IMR-90 (cell line): ENCODE results near the gene CDH2. TPM values are rescaled to one million over a fixed set of nuclear protein-coding genes. Genes with fewer than 3 reads are reported as not detected.
A peak's percentile ranks its signal among the peaks of the same experiment; 100 is the strongest.

Experiments
- ATAC-seq: fragments of 200-7000 bp; cut with Tn5 transposase; 2 replicates; pipeline ENCODE4 v1.9.1; 2020; ENCODE audit warnings: low read depth, mild to moderate bottlenecking, moderate library complexity
- BruUV-seq: library from RNA; stranded (reverse); fragments of 400-500 nt; replicated peaks from 2 replicates; lab custom pipeline; 2021; lab: Mats Ljungman, UMichigan
- CTCF ChIA-PET: fragments of 300-600 bp; formaldehyde crosslinking; extraction: SDS; loops from one replicate; lab custom pipeline; 2021; ENCODE audit warnings: antibody characterized with exemption; lab: Yijun Ruan, JAX
- POLR2A ChIA-PET: fragments of 300-600 bp; sonication (Branson Sonifier 250); formaldehyde crosslinking; loops from one replicate; lab custom pipeline; 2022; ENCODE audit warnings: antibody characterized with exemption; ENCODE audit not compliant: unreplicated experiment; lab: Charles Lee
- DNase-seq: peaks from one replicate; pipeline ENCODE4 v3.0.0; 2013
- H2AFZ ChIP-seq: replicated peaks from 2 replicates; pipeline ENCODE3; 2013; ENCODE audit warnings: low read length, mild to moderate bottlenecking; ENCODE audit not compliant: poor library complexity
- H2AK5ac ChIP-seq: 2 replicates; pipeline ENCODE4 v1.6.1; 2013; ENCODE audit warnings: low read depth, low read length, inconsistent platforms
- H2AK9ac ChIP-seq: replicated peaks from 2 replicates; pipeline ENCODE3; 2013; ENCODE audit warnings: mild to moderate bottlenecking, low read depth, low read length, moderate library complexity; ENCODE audit not compliant: poor library complexity
- H2BK120ac ChIP-seq: 2 replicates; pipeline ENCODE4 v1.6.1; 2013; ENCODE audit warnings: low read depth, low read length, inconsistent platforms
- H2BK15ac ChIP-seq: 3 replicates; pipeline ENCODE4 v1.6.1; 2013; ENCODE audit warnings: low read depth, low read length, inconsistent platforms
- H2BK20ac ChIP-seq: 2 replicates; pipeline ENCODE4 v1.6.1; 2013; ENCODE audit warnings: low read depth, mild to moderate bottlenecking, inconsistent platforms, low read length, moderate library complexity
- H2BK5ac ChIP-seq: 2 replicates; pipeline ENCODE4 v1.6.1; 2013; ENCODE audit warnings: mild to moderate bottlenecking, low read depth, low read length, inconsistent platforms; ENCODE audit not compliant: poor library complexity, severe bottlenecking
- H3K14ac ChIP-seq: replicated peaks from 2 replicates; pipeline ENCODE4 v1.6.1; 2013; ENCODE audit warnings: low read depth, low read length, inconsistent platforms
- H3K18ac ChIP-seq: 2 replicates; pipeline ENCODE4 v1.6.1; 2013; ENCODE audit warnings: low read depth, low read length, control low read depth
- H3K23ac ChIP-seq: 2 replicates; pipeline ENCODE4 v1.6.1; 2013; ENCODE audit warnings: low read depth, low read length, inconsistent platforms
- H3K27ac ChIP-seq: 2 replicates; pipeline ENCODE4 v1.5.1; 2013; ENCODE audit warnings: mild to moderate bottlenecking, control low read depth, low read length; ENCODE audit not compliant: insufficient read depth
- H3K27me3 ChIP-seq: 2 replicates; pipeline ENCODE4 v1.6.1; 2013; ENCODE audit warnings: low read length; ENCODE audit not compliant: control insufficient read depth, insufficient read depth
- H3K36me3 ChIP-seq: 2 replicates; pipeline ENCODE4 v1.6.1; 2013; ENCODE audit warnings: low read length, mixed read lengths; ENCODE audit not compliant: control insufficient read depth, insufficient read depth
- H3K4ac ChIP-seq: 2 replicates; pipeline ENCODE4 v1.6.1; 2013; ENCODE audit warnings: low read depth, low read length, inconsistent platforms
- H3K4me1 ChIP-seq: 2 replicates; pipeline ENCODE4 v1.6.1; 2013; ENCODE audit warnings: low read length, mixed read lengths; ENCODE audit not compliant: control insufficient read depth, insufficient read depth
- H3K4me2 ChIP-seq: 2 replicates; pipeline ENCODE4 v1.6.1; 2013; ENCODE audit warnings: low read depth, mild to moderate bottlenecking, control low read depth, low read length, moderate library complexity
- H3K4me3 ChIP-seq: 2 replicates; pipeline ENCODE4 v1.5.1; 2013; ENCODE audit warnings: low read depth, mild to moderate bottlenecking, control low read depth, low read length, moderate library complexity; ENCODE audit not compliant: insufficient read depth
- H3K56ac ChIP-seq: 2 replicates; pipeline ENCODE4 v1.6.1; 2013; ENCODE audit warnings: low read length, inconsistent platforms; ENCODE audit not compliant: insufficient read depth; ENCODE audit errors: extremely low read depth
- H3K79me1 ChIP-seq, 2 experiments: 2 replicates each; pipeline ENCODE4 v1.6.1; 2013; ENCODE audit warnings: low read length in 2 of 2, inconsistent platforms in 1 of 2, low read depth in 1 of 2
- H3K9ac ChIP-seq: 2 replicates; pipeline ENCODE4 v1.6.1; 2013; ENCODE audit warnings: low read depth, low read length, control low read depth
- H3K9me1 ChIP-seq: 2 replicates; pipeline ENCODE4 v1.6.1; 2013; ENCODE audit warnings: low read length, inconsistent platforms; ENCODE audit not compliant: insufficient read depth
- H3K9me3 ChIP-seq: 2 replicates; pipeline ENCODE4 v1.6.1; 2013; ENCODE audit warnings: low read length; ENCODE audit not compliant: control insufficient read depth, insufficient read depth
- H4K20me1 ChIP-seq: 2 replicates; pipeline ENCODE4 v1.6.1; 2013; ENCODE audit warnings: low read length, inconsistent platforms; ENCODE audit not compliant: insufficient read depth
- H4K5ac ChIP-seq: 2 replicates; pipeline ENCODE4 v1.6.1; 2013; ENCODE audit warnings: mild to moderate bottlenecking, low read depth, low read length, control low read depth
- H4K8ac ChIP-seq, 2 experiments: 2 replicates each; pipeline ENCODE4 v1.6.1; 2013; ENCODE audit warnings: low read depth in 2 of 2, low read length in 2 of 2, control low read depth in 1 of 2, inconsistent platforms in 1 of 2
- H4K91ac ChIP-seq: 2 replicates; pipeline ENCODE4 v1.6.1; 2013; ENCODE audit warnings: low read depth, low read length, inconsistent platforms; ENCODE audit not compliant: insufficient read depth
- BHLHE40 ChIP-seq: fragments of 150-350 bp; IDR thresholded peaks from 2 replicates; pipeline ENCODE4 v1.6.1; 2016; ENCODE audit warnings: mild to moderate bottlenecking, low read depth, low read length
- CEBPB ChIP-seq: IDR thresholded peaks from 2 replicates; pipeline ENCODE4 v1.6.1; 2012; ENCODE audit warnings: low read depth, low read length, improper control_type of control experiment
- CHD1 ChIP-seq: IDR thresholded peaks from 2 replicates; pipeline ENCODE4 v1.6.1; 2012; ENCODE audit warnings: low read depth, low read length, improper control_type of control experiment
- CTCF ChIP-seq: conservative IDR thresholded peaks from 2 replicates; pipeline ENCODE4 v1.5.1; 2012; ENCODE audit warnings: mild to moderate bottlenecking, low read depth, low read length, improper control_type of control experiment
- ELK1 ChIP-seq: fragments of 150-350 bp; IDR thresholded peaks from 2 replicates; pipeline ENCODE4 v1.6.1; 2016; ENCODE audit warnings: low read depth, mild to moderate bottlenecking, low read length, moderate library complexity, borderline replicate concordance
- FOS ChIP-seq: fragments of 150-350 bp; IDR thresholded peaks from 2 replicates; pipeline ENCODE4 v1.6.1; 2016; ENCODE audit warnings: low read depth, low read length
- MAZ ChIP-seq: IDR thresholded peaks from 2 replicates; pipeline ENCODE4 v1.6.1; 2012; ENCODE audit warnings: low read depth, mild to moderate bottlenecking, low read length, improper control_type of control experiment, moderate library complexity, borderline replicate concordance
- MXI1 ChIP-seq: IDR thresholded peaks from 2 replicates; pipeline ENCODE4 v1.6.1; 2012; ENCODE audit warnings: low read depth, mild to moderate bottlenecking, low read length, moderate library complexity, borderline replicate concordance
- NFE2L2 ChIP-seq: fragments of 150-350 bp; IDR thresholded peaks from 2 replicates; pipeline ENCODE4 v1.6.1; 2016; ENCODE audit warnings: low read depth, mild to moderate bottlenecking, low read length
- RCOR1 ChIP-seq: IDR thresholded peaks from 2 replicates; pipeline ENCODE4 v1.6.1; 2012; ENCODE audit warnings: mild to moderate bottlenecking, low read length, improper control_type of control experiment; ENCODE audit not compliant: insufficient replicate concordance
- RFX5 ChIP-seq: IDR thresholded peaks from 2 replicates; pipeline ENCODE4 v1.8.0; 2012; ENCODE audit warnings: low read depth, mild to moderate bottlenecking, low read length, moderate library complexity
- SMC3 ChIP-seq: fragments of 150-350 bp; IDR thresholded peaks from 2 replicates; pipeline ENCODE4 v1.6.1; 2016; ENCODE audit warnings: low read depth, mild to moderate bottlenecking, antibody characterized with exemption, low read length, moderate library complexity
- WGBS, 2 experiments: methylation state at CpG; one replicate each; pipeline versions ENCODE4 v1.1.5 to v1.1.7; 2013; ENCODE audit warnings: missing lambda C conversion rate in 2 of 2; ENCODE audit not compliant: insufficient read length in 1 of 2; ENCODE audit errors: extremely low coverage in 2 of 2; 5-methylcytosine and 5-hydroxymethylcytosine counted together
- dilution Hi-C: fragments of 300-500 bp; cut with HindIII; formaldehyde crosslinking; loops from one replicate; pipeline ENCODE4 v1.14.3; 2018; ENCODE audit warnings: low sequenced_read_pairs; ENCODE audit not compliant: unreplicated experiment
- in situ Hi-C: fragments of 300-500 bp; cut with MboI; formaldehyde crosslinking; loops from 3 replicates; pipeline ENCODE4 v1.14.3; 2019; ENCODE audit warnings: low sequenced_read_pairs, inconsistent platforms, mixed read lengths
- intact Hi-C: fragments of 100-400 bp; cut with micrococcal nuclease; formaldehyde crosslinking; loops from 2 replicates; pipeline ENCODE4 v1.10.0; 2022
- polyA plus RNA-seq, 3 experiments: library from polyadenylated mRNA; depleted of rRNA; stranded (reverse); fragments of >200 nt; gene quantifications; 2 replicates each; pipeline ENCODE4 v1.2.3, GENCODE V29; 2012; ENCODE audit warnings: low replicate concordance in 1 of 3
- total RNA-seq: library from RNA; depleted of rRNA; stranded (reverse); fragments of >200 nt; gene quantifications from 2 replicates; pipeline ENCODE4 v1.2.3, GENCODE V29; 2012

Gene CDH2
- total and polyA plus RNA-seq, 2 of the 4 experiments (the other 2 are of a cell fraction) = 55.6 to 111 TPM

GRCh38 chr18:28161608-28162599, 15.0 kb downstream of the CDH2 start:
- BruUV-seq = no TSS peak
- DNase-seq (peak; percentile 80), ATAC-seq (peak; percentile 56)
- H3K9me1 ChIP-seq = peaks cover 6% of the 10 kb centered on the region; the same call in 1 of the 2 replicates
- H3K4me2 ChIP-seq = no peak overlapping the region
- peak overlapping the region; percentile 38; the same call in 1 of the 2 replicates for H3K14ac ChIP-seq
- no peak overlapping the region for H3K56ac ChIP-seq
- H4K5ac ChIP-seq = no peak overlapping the region
- peaks cover 12 to 69% of the 10 kb centered on the region in 2 experiments for H3K79me1 ChIP-seq
- no peak overlapping the region for H3K18ac ChIP-seq
- H2AFZ ChIP-seq = no peak overlapping the region
- H2BK120ac ChIP-seq = no peak overlapping the region
- in situ Hi-C loops = no loop called here
- dilution Hi-C loops = no loop called here
- H4K20me1 ChIP-seq = peaks cover 17% of the 10 kb centered on the region
- no peak overlapping the region for H4K91ac ChIP-seq
- ChIA-PET POLR2A (no interaction called here), CTCF (interaction anchor here (0.6 kb wide), 1 partner anchor 778 kb away, joined by 3 read pairs; no protein-coding TSS in a partner anchor)
- H3K4me1 ChIP-seq = peaks cover 7% of the 10 kb centered on the region
- H3K9ac ChIP-seq = no peak overlapping the region
- no peak overlapping the region for H2BK15ac ChIP-seq
- H3K9me3 ChIP-seq = no peaks in the 10 kb centered on the region
- H3K27ac ChIP-seq = no peak overlapping the region
- TF ChIP-seq CHD1 (no peak), ELK1 (no peak), CEBPB (no peak), NFE2L2 (no peak), CTCF (no peak), MXI1 (0 out of 2 replicates have a peak, but pooled peaks have one; percentile 45), BHLHE40 (0 out of 2 replicates have a peak, but pooled peaks have one; percentile 7), FOS (peak; percentile 47; the same call in 1 of the 2 replicates), SMC3 (no peak), RFX5 (no peak), RCOR1 (no peak), MAZ (no peak)
- no peak overlapping the region for H3K4me3 ChIP-seq
- intact Hi-C loops = no loop called here
- no peak overlapping the region for H2AK9ac ChIP-seq
- no peak overlapping the region for H2BK5ac ChIP-seq
- H3K23ac ChIP-seq = no peak overlapping the region
- H2AK5ac ChIP-seq = no peak overlapping the region
- H3K4ac ChIP-seq = no peak overlapping the region
- H2BK20ac ChIP-seq = no peak overlapping the region
- no peak overlapping the region for H4K8ac ChIP-seq
- H3K36me3 ChIP-seq = no peaks in the 10 kb centered on the region
- H3K27me3 ChIP-seq = no peaks in the 10 kb centered on the region
- WGBS, 2 experiments = 75% methylated on average over 3 of the region's 9 CpGs; no CpG with 5 or more reads in 1 of the 2 experiments
